Stimulated activated CD8-positive, alpha-beta memory T cell treated with anti-CD3 and anti-CD28 coated beads, Interleukin-7, amount 100 ng/mL, for 1 hour (primary cell): ENCODE results near the gene GNAI1.

Experiments
- DNase-seq, 2 donors: peaks; one replicate each; pipeline ENCODE4 v3.0.0-alpha.2; 2020; ENCODE audit warnings: low read depth in 2 of 2

Gene GNAI1

GRCh38 chr7:80159802-80160201, 25.2 kb downstream of the GNAI1 start:
- DNase-seq: no peak

- no peak for DNase-seq
Observed at GRCh38 chr7:80161466-80161865, 26.8 kb downstream of the GNAI1 start.

GRCh38 chr7:80165177-80165576, 30.5 kb downstream of the GNAI1 start:
- DNase-seq: no peak

GRCh38 chr7:80170445-80170844, 35.8 kb downstream of the GNAI1 start:
- no peak for DNase-seq

- no peak for DNase-seq
Observed at GRCh38 chr7:80172387-80172786, 37.8 kb downstream of the GNAI1 start.

GRCh38 chr7:80175744-80176143, 41.1 kb downstream of the GNAI1 start:
- no peak for DNase-seq

GRCh38 chr7:80181411-80181810, 46.8 kb downstream of the GNAI1 start:
- no peak for DNase-seq

- DNase-seq: no peak
Observed at GRCh38 chr7:80182630-80183276, 48.1 kb downstream of the GNAI1 start.

GRCh38 chr7:80183351-80183750, 48.7 kb downstream of the GNAI1 start:
- no peak for DNase-seq

- DNase-seq: no peak
Observed at GRCh38 chr7:80183900-80184685, 49.5 kb downstream of the GNAI1 start.

- no peak for DNase-seq
Observed at GRCh38 chr7:80184693-80185092, 50.1 kb downstream of the GNAI1 start.

- DNase-seq: no peak
Observed at GRCh38 chr7:80185571-80185970, 50.9 kb downstream of the GNAI1 start.

- DNase-seq: no peak
Observed at GRCh38 chr7:80186721-80187120, 52.1 kb downstream of the GNAI1 start.

GRCh38 chr7:80187279-80187678, 52.6 kb downstream of the GNAI1 start:
- DNase-seq: no peak

GRCh38 chr7:80187727-80188126, 53.1 kb downstream of the GNAI1 start:
- DNase-seq: no peak

- DNase-seq: no peak
Observed at GRCh38 chr7:80189638-80190037, 55.0 kb downstream of the GNAI1 start.

- no peak for DNase-seq
Observed at GRCh38 chr7:80197627-80198026, 63.0 kb downstream of the GNAI1 start.

- DNase-seq: no peak
Observed at GRCh38 chr7:80199051-80199450, 64.4 kb downstream of the GNAI1 start.

- DNase-seq: no peak
Observed at GRCh38 chr7:80204454-80204853, 69.8 kb downstream of the GNAI1 start.

- DNase-seq: no peak
Observed at GRCh38 chr7:80204919-80205318, 70.3 kb downstream of the GNAI1 start.

- no peak for DNase-seq
Observed at GRCh38 chr7:80206763-80207162, 72.1 kb downstream of the GNAI1 start.

- no peak for DNase-seq
Observed at GRCh38 chr7:80207501-80207900, 72.9 kb downstream of the GNAI1 start.

- no peak for DNase-seq
Observed at GRCh38 chr7:80208700-80209099, 74.1 kb downstream of the GNAI1 start.

- no peak for DNase-seq
Observed at GRCh38 chr7:80210400-80210799, 75.8 kb downstream of the GNAI1 start.
